ENCODE data around the gene NFASC. TPM values are rescaled to one million over a fixed set of nuclear protein-coding genes. Genes with fewer than 3 reads are reported as not detected.

The NFASC gene
- 6.0 and 6.8 TPM in 2 replicates for total RNA-seq (2014; rRNA removed; shearing (Covaris generic))

DNA sequence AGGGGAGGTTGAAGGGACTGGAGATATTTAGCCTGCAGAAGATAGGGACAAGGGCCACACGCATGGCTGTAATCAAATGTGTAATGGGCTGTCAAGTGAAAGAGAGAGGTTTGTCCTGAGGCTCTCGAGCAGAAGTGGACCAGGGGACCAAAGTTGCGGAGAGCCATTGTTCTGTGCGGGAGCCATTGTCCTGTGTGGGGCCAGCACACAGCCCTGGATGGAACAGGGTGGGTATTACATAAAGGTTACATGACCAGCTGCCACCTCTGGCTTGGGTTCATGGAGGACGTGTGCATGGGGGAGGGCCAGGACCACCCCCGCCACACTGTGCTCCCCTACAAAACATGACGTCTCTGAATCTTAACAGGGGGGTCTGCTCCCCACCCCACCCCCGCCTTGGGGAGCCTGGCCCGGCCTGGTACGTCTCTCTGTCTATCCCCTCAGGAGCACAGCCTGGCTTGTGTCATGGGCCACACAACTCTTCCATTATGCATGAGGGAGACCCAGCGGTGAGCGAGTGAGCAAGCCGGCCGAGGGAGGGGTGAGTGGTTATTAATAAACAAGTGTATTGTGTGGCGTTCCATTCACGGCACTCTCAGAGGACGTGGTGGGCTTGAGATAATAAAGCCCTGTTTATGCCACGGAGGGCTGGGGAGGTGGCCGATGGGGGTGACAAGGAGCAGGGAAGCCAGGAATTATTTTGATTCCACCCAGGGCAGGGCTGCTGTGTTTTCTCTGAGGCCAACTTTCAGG, at the start of gene NFASC:
Gene NFASC, plus strand, starts transcription at position 703 of the 753 bp plus-strand sequence. CDS start 73,454 bp downstream, outside the sequence.
- peak; percentile 10 for DNase-seq (ENCODE audit: low read depth)

DNA sequence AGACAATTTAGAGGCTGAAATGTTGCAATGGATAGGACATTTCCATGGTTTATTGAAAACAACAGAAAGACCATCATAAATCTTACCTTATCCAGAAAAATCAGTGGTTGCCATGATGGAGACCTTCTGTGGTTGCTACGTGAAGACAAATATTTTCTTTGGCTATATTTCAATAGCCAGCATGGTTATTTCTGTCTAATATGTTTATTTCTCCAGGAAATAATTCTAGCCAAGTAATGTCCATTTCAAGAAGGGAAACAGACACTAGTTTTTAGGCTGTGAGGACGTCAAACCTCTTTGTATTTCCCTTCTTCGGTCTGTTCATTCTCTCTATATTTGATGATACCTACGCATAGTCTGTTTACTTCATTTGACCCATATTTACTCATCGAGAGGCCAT, 49.2 kb upstream of the NFASC start:
- no peak for DNase-seq (ENCODE audit: low read depth)

DNA sequence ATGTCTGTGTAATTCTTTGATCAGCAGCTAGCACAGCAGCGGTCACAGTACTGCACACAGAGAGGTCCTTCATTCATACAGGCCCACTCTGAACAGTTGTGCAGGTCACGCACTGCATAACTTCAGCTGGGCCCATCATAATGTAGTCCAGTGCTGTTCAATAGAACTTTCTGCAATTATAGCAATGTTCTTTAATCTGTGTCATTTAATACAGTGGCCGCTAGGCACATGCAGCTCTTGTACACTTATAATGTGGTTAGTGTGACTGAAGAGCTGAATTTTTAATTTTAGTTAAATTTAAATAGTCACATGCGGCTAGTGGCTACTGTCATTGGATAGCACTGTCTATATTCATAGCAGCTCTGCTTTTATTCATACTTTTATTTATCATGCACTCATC, 48.7 kb upstream of the NFASC start:
- DNase-seq (ENCODE audit: low read depth), result no peak

DNA sequence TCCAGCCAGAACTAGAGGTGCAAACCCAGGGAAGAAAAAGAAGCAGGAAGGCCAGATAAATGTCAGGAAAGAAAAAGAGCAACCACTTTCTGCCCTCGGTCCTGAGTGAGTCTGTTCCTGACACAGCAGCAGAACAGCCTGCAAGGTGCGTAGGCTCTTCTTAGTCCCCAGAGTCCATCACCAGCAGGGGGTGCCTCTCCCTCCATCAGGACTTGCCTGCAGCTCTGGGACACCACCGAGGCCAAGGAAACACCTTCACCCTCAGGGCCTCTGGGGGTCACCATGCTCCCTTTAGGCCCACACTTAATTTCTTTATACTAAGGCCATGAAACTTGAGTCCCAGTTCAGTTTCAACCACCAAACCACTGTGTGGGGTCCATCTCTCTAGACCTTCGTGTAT, 43.7 kb upstream of the NFASC start:
- DNase-seq (ENCODE audit: low read depth), result no peak

DNA sequence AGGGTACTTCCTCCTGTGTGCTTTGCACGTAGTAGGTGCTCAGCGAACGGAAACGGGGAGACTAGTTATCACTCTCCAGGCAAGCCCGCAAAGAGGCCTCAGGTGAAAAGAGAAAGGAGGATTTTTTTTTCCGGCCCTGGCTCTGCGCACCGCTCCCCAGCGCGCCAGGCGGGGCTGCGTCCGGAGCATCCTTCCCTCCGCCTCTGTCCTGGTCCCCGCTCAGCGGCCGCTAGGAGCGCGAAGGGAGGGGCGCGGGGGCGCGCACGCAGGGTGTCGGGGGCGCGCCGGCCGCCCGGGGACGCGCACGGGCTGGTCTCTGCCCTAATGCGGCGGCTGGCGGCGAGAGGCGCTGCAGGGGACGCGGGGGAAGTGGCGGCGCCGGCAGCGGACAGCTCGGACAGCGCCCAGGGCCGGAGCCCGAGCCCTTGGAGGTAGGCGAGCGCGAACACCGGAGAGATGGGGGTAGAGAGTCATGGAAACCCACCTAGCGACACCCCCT, 42.3 kb upstream of the NFASC start:
- peak; percentile 78 for DNase-seq (ENCODE audit: low read depth)

DNA sequence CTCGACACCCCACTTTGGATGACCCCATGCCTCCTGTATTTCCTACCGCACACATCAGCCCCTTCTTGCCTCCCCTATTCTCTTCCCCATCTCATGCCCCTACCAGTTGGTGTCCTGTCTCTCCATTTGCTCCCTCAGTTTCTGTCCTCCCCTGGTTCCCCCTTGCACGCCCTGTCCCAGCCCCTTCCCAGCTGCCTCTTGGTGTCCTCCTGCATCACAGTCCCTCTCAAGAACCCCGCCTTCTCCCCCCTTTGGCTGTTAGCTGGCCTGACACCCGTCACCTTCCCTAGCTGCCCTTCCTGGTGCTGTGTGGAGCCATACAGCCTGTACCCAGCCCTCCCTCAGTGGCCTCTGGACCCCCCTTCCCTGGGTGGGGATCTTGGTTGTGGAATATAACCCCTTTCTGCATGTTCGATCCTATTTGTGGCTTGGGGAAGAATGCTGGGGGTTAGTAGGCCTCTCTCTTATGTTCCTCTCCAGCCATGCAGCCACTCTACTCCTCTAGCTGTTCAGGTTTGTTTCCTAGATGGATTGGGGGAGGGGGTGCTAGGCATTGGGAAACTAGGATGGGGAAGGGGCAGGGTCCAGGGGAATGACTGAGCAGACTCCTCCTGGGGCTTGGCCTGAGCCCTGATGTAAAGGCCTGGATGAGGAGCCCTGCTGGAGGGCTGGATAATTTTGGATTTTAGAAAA, 41.4 kb upstream of the NFASC start:
- DNase-seq (ENCODE audit: low read depth), result no peak

DNA sequence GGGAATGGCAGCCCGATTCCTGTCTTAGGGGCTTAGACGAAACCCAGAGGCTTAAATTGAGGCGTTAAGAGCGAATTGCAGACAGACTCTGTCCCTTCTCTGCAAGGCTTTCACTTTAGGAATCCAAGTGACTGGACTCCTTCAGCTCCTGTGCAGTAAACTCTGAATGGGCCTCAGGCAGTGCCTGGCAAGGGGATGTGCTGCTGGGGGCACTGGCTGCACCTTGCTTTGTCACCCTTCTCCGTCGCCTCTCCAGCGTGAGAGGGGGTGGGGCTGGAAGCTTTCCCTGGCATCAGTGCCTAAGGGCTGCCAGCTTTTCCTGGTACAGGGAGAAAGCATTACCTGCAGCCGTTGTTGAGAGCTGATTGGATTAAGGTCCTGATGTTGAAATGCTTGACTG, 39.9 kb upstream of the NFASC start:
- DNase-seq (ENCODE audit: low read depth), result no peak

DNA sequence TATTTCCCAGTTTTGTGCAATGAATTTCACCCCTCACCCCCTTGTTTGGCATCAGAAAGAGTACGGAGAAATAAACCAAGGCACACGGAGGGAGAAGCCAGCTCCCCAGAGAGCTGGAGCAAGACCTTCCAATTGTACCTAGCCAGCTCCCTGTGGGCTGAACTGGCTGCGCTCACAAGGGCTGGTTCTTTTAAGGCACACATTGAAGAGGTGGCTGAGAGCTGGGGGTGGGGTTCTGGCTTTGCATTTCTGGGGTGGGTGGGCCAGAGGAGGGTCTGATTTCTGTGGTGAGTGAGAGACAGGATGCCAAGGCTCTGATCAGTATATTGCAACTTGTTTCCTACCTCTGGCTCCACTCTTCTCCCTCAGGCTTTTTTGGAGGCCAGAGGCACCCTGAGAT, 39.5 kb upstream of the NFASC start:
- no peak for DNase-seq (ENCODE audit: low read depth)

DNA sequence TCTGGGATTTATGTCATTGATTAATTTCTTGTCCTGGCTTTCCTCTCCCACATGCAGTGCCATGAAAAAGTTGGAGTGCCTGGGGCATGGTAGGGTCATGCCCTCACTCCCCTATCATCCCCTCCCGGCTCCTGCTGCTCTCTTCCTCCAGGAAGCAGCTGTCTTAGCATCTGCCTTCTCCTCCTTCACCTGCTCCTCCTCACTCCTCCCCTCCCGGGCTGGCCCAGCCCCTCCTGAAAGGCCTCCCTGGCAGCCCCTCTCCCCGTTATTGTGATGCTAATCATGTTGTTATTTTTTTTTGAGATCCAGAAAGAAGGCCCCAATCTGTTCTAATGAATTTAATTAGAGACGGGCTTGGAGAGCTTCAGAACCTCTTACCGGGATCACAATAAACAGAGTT, 36.3 kb upstream of the NFASC start:
- no peak for DNase-seq (ENCODE audit: low read depth)

DNA sequence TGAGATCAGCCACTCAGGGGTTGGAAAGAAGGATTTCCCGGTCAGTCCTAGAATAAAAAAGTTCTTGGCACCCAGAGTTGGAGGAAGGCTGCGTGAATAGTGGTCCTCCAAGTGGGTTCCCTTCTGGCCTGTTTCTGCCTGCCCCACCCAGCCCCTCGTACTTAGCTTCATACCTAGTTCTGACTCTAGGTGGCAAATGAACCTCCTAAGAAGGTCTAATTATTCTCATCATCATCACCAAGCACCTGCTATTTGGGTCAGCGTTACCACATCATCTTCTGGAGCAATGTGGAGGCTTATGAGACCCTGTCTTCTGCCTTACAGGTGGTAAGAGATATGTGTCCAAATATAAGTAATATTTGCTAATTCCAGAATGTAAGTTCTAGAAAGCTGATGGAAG, 35.9 kb upstream of the NFASC start:
- DNase-seq (ENCODE audit: low read depth), result no peak

DNA sequence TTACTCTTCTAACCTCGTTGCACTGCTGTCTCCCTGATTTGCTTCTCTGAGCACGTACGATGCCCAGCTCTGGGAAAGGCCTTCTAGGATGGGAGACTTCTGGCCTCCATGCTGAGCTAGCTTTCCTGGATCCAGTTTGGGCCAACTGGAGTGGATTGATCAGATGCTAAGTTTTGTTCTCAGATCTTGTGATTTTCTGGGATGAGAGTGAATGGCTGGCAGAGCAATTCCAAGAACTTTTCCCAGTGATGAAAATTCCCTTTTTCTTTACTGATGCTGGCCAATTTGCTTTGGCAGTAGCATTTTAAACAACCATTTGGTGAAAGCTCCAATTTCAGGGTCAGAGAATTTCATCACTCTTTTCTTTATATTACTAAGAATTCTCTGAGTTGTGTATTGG, 34.9 kb upstream of the NFASC start:
- DNase-seq (ENCODE audit: low read depth), result no peak

DNA sequence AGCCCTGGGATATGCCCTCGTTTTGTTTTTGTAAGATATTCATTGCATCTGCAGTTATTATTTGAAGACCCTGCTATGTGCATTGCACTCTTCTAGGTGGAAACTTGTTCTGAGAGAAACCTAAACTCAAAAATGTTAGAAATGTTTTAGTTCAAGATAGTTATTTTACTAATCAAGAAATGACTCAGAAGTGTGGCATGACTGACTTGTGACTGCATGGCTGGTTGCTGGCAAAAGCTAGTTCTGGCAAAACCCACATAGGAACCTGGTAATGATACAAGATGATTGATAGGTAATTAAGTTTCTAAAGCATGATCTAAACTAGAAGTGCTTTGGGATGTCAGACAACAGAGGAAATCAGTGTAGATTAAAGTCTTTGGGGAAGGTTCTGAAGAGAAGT, 33.8 kb upstream of the NFASC start:
- DNase-seq (ENCODE audit: low read depth), result no peak

DNA sequence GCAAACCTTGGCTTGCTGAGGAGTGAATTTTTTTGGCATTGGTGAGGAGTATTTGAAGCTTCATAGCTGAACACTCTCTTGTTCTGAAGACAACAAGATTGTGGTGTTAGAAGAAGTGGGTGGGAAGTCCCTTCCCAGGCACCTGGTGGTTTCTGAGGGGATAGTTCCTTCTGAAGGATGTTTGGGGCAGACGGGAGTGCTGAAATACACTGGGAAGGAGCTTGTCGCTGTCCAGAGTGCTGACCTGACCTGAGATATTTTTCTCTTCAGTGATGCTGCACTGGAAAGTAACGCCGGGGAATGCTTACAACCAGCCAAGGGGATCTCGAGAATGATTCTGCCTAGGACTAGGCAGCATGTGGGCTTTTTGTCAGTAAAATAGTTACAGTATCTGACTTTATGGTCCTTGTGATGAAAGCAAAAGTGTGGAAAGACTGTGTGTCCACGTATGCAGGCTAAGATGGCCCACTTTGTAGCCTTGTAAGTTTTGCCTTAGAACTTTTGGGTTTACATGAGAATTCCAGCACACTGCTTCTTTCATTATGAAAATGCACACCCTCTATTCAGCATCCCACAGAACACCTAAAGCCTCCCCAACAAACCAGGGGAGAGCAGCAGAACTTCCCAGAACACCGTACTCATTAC, 33.1 kb upstream of the NFASC start:
- peak; percentile 46 for DNase-seq (ENCODE audit: low read depth)

DNA sequence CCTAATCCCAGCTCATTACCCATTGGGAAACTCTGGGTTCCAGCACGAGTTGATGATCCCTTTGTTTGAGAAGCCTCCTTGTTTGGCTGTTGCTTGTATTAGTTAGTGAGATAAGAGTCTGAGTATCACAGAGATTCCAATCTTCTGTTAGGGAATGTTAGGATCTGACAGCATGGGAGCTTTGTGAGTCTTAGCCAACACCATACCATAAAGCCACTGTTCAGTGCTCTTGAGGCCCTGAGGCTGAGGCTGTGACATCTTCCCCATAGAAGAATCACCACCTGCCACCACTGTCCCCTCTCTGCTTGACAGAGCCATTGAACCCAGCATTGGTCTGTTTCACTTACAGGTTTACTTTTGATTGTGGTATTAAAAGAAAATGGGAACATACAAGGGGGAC, 29.3 kb upstream of the NFASC start:
- no peak for DNase-seq (ENCODE audit: low read depth)

DNA sequence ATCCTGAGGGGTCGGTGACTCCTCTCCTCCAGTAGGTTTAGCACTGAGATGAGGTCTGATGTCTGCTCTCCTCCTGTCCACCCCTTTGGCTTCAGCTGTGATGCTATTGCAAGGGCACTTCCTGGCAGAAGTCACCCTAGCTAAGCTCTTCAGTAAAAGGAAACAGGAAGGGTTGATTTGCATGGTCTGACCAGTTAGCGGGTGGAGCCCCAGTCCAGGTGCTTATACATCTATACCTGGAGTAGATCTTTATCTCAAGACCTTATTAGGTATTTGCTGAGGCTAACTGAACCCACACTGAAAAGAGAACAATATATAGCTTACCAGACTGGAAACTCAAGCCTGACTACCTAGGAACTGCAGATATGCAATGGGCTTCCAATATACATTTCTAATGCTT, 28.9 kb upstream of the NFASC start:
- no peak for DNase-seq (ENCODE audit: low read depth)

DNA sequence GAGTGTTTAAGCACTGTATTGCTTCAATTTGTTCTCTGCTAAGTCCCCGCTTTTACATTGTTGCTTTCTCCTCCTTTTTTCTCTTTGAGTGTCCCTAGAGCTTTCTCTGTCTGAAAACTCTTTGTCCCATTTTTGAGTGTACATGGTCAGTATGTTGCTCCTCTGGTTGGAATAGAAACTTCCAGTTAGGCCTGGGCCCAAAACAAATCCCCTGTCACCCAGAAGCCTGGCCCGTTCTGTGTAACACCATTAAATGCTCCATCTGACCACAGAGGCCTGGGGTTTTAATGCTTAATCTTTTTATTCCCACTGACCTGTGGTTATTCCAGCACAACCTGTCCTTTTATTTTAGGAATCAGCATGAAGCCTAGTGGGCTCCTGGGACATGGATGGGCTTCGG, 28.3 kb upstream of the NFASC start:
- no peak for DNase-seq (ENCODE audit: low read depth)

DNA sequence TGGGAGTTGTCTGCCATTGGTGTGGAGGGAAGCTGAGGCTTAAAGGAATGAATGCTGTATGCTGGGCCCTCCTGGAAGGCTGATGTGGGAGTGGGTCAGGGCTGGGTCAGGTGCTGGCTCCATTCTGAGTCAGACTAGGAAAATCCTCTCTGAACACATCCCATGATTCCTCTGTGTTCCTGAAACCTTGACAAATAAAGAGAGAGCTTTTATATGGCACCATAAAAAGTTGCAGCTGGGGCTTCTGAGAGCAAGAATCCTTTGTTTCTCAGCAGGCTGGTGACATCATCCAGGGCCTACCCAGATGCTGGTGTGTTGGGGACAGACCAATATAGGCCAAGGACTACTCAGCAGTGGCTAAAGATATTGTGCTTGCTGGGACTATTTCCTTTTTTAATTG, 27.8 kb upstream of the NFASC start:
- DNase-seq (ENCODE audit: low read depth), result peak; percentile 42

DNA sequence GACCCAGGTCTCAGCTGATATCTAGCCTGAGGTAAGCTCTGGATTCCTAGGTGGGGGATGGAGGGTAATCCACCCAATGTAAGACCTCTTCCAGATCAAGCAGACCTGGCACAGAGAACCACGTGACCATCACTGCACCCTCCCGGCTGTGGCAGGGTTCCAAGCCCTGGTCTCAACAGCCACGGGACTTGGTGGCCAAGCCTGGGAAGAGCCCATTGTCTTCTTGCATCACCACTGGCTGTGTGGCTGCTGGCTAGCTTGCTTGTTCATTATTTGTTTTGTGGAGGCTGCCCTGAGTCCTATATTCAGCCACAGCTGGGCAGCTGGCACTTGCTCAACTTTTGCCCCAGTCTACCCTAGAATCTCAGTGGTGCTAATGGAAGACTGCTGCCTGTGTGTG, 24.1 kb upstream of the NFASC start:
- DNase-seq (ENCODE audit: low read depth), result no peak

DNA sequence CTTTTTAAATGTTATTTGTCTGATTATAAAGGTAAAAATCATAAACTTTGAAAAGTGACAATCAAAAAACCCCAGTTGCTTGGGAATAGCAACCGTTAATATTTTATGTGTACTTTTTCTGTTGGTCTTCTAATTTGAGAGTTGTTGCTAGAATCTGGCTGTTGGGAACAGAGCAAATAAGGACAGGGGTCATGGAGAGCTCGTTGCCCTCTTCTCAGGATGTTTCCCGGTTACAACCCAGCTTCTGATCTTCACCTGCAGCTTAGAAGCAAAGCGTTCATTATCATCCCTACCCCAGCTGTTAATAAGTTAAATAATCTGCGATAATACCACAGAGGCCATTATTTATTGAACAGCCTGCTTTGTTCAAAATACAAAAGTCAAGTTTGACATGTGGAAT, 22.1 kb upstream of the NFASC start:
- no peak for DNase-seq (ENCODE audit: low read depth)

DNA sequence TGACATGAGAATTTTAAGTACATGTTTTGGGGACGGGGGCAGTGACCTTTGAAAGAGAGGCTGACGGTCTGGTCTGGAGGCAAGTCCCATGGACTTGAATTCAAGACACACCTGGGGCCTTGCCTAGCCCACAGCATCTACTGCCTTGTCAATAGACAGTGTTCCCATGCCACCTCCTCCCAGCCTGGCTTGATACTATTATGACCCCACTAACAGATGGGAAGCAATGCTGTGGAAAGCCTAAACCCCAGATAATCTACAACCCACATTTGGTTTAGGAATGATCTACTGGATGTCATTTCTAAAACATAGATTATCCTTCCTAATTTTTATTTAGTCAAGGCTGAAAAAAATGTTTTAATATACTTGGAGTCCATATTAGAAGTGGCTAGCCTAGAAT, 17.8 kb upstream of the NFASC start:
- DNase-seq (ENCODE audit: low read depth), result no peak

DNA sequence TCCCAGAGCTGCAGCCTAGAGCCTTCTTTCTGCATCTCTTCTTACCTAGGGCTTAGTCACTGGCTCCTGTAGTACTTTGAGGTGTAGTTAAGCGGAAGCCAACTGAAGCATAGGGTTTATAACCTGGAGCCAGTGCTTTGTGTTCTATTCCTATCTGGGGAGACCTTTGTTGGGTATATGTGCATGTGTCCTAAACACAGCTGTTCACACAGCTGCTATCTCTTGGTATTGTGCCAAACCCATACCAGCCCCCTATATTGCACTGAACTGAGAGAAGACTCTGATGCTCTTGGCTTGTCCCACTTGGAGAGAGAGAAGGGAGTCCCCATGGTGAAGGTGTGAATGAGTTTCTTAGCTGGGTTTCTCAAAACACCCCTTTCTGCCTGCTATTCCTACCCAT, 17.2 kb upstream of the NFASC start:
- DNase-seq (ENCODE audit: low read depth), result no peak

DNA sequence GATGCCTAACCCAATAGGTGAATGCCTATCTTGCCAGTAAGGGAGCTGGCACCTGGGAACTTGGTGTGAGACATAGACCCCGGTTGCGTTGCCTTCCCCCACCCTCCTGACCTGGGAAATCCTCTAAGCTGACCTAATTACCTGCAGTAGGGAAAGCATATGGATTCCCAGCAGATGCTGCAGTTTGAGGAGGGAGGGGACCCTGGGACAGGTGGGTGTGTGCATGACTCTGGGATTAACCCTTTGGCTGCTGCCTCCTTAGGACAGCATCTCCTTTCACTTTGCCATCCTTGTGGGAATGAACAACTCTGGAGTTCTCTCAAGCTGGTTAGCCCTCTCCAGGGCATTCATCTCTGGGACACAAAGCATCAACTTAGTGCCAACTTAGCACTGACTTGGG, 16.4 kb upstream of the NFASC start:
- DNase-seq (ENCODE audit: low read depth), result no peak

DNA sequence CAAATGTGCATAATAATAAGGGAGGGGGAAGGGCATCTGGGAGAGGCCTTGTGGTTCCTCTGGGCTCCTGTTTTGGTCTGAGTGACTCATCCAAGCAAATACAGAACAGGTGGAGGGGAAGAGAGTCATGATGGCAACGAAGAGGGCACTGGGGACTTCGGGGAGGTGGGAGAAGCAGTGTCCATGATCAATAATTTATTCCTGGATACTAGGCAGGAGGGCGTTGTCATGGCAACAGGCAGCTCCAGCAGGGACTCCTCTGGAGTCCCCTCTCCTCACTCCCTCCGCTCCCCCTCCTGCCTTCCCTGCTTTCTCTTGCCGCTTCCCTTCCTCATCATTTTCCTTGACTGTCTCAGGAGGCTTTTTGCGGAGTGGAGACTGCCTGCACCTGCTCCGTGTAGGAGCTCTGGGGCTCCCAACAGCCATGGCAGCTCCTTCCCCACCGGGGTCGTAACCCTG, 12.3 kb upstream of the NFASC start:
- DNase-seq (ENCODE audit: low read depth), result no peak
